OCI-LY3 (cell line): ENCODE measurements around the gene HIGD2A.

Experiments
- H2AFZ ChIP-seq: fragments of 200-600, 300-600 bp; shearing (Covaris generic); 2 replicates; pipeline ENCODE4 v1.6.0; 2014; ENCODE audit warnings: antibody characterized with exemption, low read depth, low read length
- H3K27ac ChIP-seq: fragments of 200-600, 300-600 bp; sonication (generic); 2 replicates; pipeline ENCODE4 v1.5.1; 2014; ENCODE audit warnings: mild to moderate bottlenecking, low read length, moderate library complexity, mixed read lengths
- H3K27me3 ChIP-seq: fragments of 200-600, 300-600 bp; sonication (generic); 2 replicates; pipeline ENCODE4 v1.6.1; 2014; ENCODE audit warnings: low read depth, low read length, mixed read lengths
- H3K36me3 ChIP-seq: fragments of 200-600, 300-600 bp; sonication (generic); replicated peaks from 2 replicates; pipeline ENCODE3; 2014; ENCODE audit warnings: low read depth, low read length, mixed read lengths
- H3K4me1 ChIP-seq: fragments of 300-600, 200-600 bp; sonication (generic); 2 replicates; pipeline ENCODE4 v1.6.1; 2014; ENCODE audit warnings: low read length, mixed read lengths
- H3K4me2 ChIP-seq: fragments of 200-600, 300-600 bp; sonication (generic); 2 replicates; pipeline ENCODE4 v1.6.1; 2014; ENCODE audit warnings: low read length, mixed read lengths
- H3K4me3 ChIP-seq: fragments of 300-600, 200-600 bp; sonication (generic); 2 replicates; pipeline ENCODE4 v1.5.1; 2014; ENCODE audit warnings: antibody characterized with exemption, mild to moderate bottlenecking, low read length, moderate library complexity
- H3K79me2 ChIP-seq: fragments of 300-600, 200-600 bp; shearing (Covaris generic); 2 replicates; pipeline ENCODE4 v1.6.1; 2014; ENCODE audit warnings: mild to moderate bottlenecking, low read length, mixed read lengths
- H3K9ac ChIP-seq: fragments of 300-600, 200-600 bp; shearing (Covaris generic); 2 replicates; pipeline ENCODE4 v1.6.0; 2014; ENCODE audit warnings: mild to moderate bottlenecking, low read length, moderate library complexity
- H3K9me3 ChIP-seq: fragments of 200-600, 300-600 bp; shearing (Covaris generic); 2 replicates; pipeline ENCODE4 v1.6.1; 2014; ENCODE audit warnings: low read length, mixed read lengths; ENCODE audit not compliant: insufficient read depth
- H4K20me1 ChIP-seq: fragments of 200-600, 300-600 bp; sonication (generic); 2 replicates; pipeline ENCODE4 v1.6.1; 2016; ENCODE audit warnings: low read length, mixed read lengths; ENCODE audit not compliant: insufficient read depth
- CTCF ChIP-seq: fragments of 200-600, 300-600 bp; sonication (generic); IDR thresholded peaks from 2 replicates; pipeline ENCODE4 v1.5.1; 2014; ENCODE audit warnings: antibody characterized with exemption, low read length, low read depth
- EZH2phosphoT487 ChIP-seq: fragments of 200-600 bp; shearing (Covaris generic); IDR thresholded peaks from 2 replicates; pipeline ENCODE4 v1.6.1; 2018; ENCODE audit warnings: antibody characterized with exemption, mixed run types, low read depth

Gene HIGD2A

GRCh38 chr5:176416965-176417364 lies 28.4 kb downstream of the HIGD2A start:
- Histone ChIP-seq H3K4me1 (peaks cover 15% of the 10 kb centered on the region), H4K20me1 (no peaks in the 10 kb centered on the region), H3K4me3 (peak overlapping the region; percentile 96), H3K27ac (no peak overlapping the region), H3K36me3 (no peaks in the 10 kb centered on the region), H3K9me3 (0 out of 2 replicates have a peak, but pooled peaks cover 6% of the 10 kb centered on the region), H2AFZ (peak overlapping the region; percentile 87), H3K4me2 (peak overlapping the region; percentile 90), H3K79me2 (peaks cover 6% of the 10 kb centered on the region), H3K27me3 (peaks cover 4% of the 10 kb centered on the region; the same call in 1 of the 2 replicates), H3K9ac (peak overlapping the region; percentile 44)
- no peak for TF ChIP-seq EZH2phosphoT487

- Histone ChIP-seq H3K27me3 (peaks cover 4% of the 10 kb centered on the region; the same call in 1 of the 2 replicates), H3K4me3 (no peak overlapping the region), H3K4me2 (no peak overlapping the region), H3K36me3 (no peaks in the 10 kb centered on the region), H3K4me1 (peaks cover 15% of the 10 kb centered on the region), H4K20me1 (no peaks in the 10 kb centered on the region), H2AFZ (no peak overlapping the region), H3K9me3 (0 out of 2 replicates have a peak, but pooled peaks cover 6% of the 10 kb centered on the region), H3K79me2 (peaks cover 6% of the 10 kb centered on the region), H3K27ac (no peak overlapping the region), H3K9ac (no peak overlapping the region)
- TF ChIP-seq CTCF, result no peak
- TF ChIP-seq EZH2phosphoT487, result no peak
Observed at GRCh38 chr5:176418251-176418650, 29.7 kb downstream of the HIGD2A start.

GRCh38 chr5:176420086-176420485 lies 31.5 kb downstream of the HIGD2A start:
- Histone ChIP-seq H2AFZ (no peak overlapping the region), H3K36me3 (no peaks in the 10 kb centered on the region), H3K9ac (no peak overlapping the region), H3K4me3 (no peak overlapping the region), H3K79me2 (peaks cover 6% of the 10 kb centered on the region), H3K9me3 (0 out of 2 replicates have a peak, but pooled peaks cover 7% of the 10 kb centered on the region), H3K27ac (no peak overlapping the region), H3K4me1 (peaks cover 13% of the 10 kb centered on the region), H3K4me2 (no peak overlapping the region), H3K27me3 (peaks cover 4% of the 10 kb centered on the region; the same call in 1 of the 2 replicates), H4K20me1 (no peaks in the 10 kb centered on the region)
- TF ChIP-seq EZH2phosphoT487 (no peak), CTCF (no peak)

GRCh38 chr5:176420972-176421544 lies 32.5 kb downstream of the HIGD2A start:
- Histone ChIP-seq H2AFZ (no peak overlapping the region), H4K20me1 (no peaks in the 10 kb centered on the region), H3K27ac (no peak overlapping the region), H3K4me3 (no peak overlapping the region), H3K4me2 (no peak overlapping the region), H3K27me3 (peaks cover 4% of the 10 kb centered on the region; the same call in 1 of the 2 replicates), H3K36me3 (no peaks in the 10 kb centered on the region), H3K4me1 (peaks cover 7% of the 10 kb centered on the region), H3K9ac (no peak overlapping the region), H3K9me3 (0 out of 2 replicates have a peak, but pooled peaks cover 8% of the 10 kb centered on the region), H3K79me2 (peaks cover under 1% of the 10 kb centered on the region; the same call in 1 of the 2 replicates)
- TF ChIP-seq EZH2phosphoT487 (no peak), CTCF (no peak)
